CD4-positive, alpha-beta T cell treated with Interleukin-15 for 4 hours (primary cell): ENCODE results near the gene SPIN2B.
"Not testable (repeated sequence)": the region's sequence is repeated elsewhere in the genome, so short reads cannot be mapped to it uniquely, and the experiment has no call there.

Experiments
- DNase-seq: peaks from one replicate; pipeline ENCODE4 v3.0.0-alpha.2; 2020; ENCODE audit warnings: low spot score

Gene SPIN2B

GRCh38 chrX:57121162-57121755 is at the start of gene SPIN2B:
Gene SPIN2B (minus strand): TSS chrX:57121548.
- DNase-seq, result peak; percentile 64

- DNase-seq, result no peak
Measured at GRCh38 chrX:57156397-57157049, 35.2 kb upstream of the SPIN2B start.

- DNase-seq, result no peak
Measured at GRCh38 chrX:57155171-57155570, 33.8 kb upstream of the SPIN2B start.

GRCh38 chrX:57152222-57152621 is 30.9 kb upstream of the SPIN2B start:
- not testable (repeated sequence) for DNase-seq

GRCh38 chrX:57138674-57139073 is 17.3 kb upstream of the SPIN2B start:
- DNase-seq, result no peak

GRCh38 chrX:57137501-57137900 is 16.2 kb upstream of the SPIN2B start:
- DNase-seq, result no peak

GRCh38 chrX:57137073-57137472 is 15.7 kb upstream of the SPIN2B start, which contains the start of gene SPIN2A:
Gene SPIN2A (minus strand): TSS chrX:57137397. CDS start chrX:57136597, 800 bp downstream.
- not testable (repeated sequence) for DNase-seq

- DNase-seq, result not testable (repeated sequence)
Measured at GRCh38 chrX:57136589-57136988, 15.2 kb upstream of the SPIN2B start.

- DNase-seq, result no peak
Measured at GRCh38 chrX:57135287-57135686, 13.9 kb upstream of the SPIN2B start.

- no peak for DNase-seq
Measured at GRCh38 chrX:57134702-57135101, 13.4 kb upstream of the SPIN2B start.

- DNase-seq, result no peak
Measured at GRCh38 chrX:57133706-57134105, 12.4 kb upstream of the SPIN2B start.

- not testable (repeated sequence) for DNase-seq
Measured at GRCh38 chrX:57133284-57133683, 11.9 kb upstream of the SPIN2B start.

- no peak for DNase-seq
Measured at GRCh38 chrX:57132046-57132445, 10.7 kb upstream of the SPIN2B start.

GRCh38 chrX:57121816-57122215 is 468 bp upstream of the SPIN2B start:
- no peak for DNase-seq

- not testable (repeated sequence) for DNase-seq
Measured at GRCh38 chrX:57120619-57121161, 658 bp downstream of the SPIN2B start.

GRCh38 chrX:57119416-57119815 is 1.9 kb downstream of the SPIN2B start:
- no peak for DNase-seq

- not testable (repeated sequence) for DNase-seq
Measured at GRCh38 chrX:57117566-57117965, 3.8 kb downstream of the SPIN2B start.

- no peak for DNase-seq
Measured at GRCh38 chrX:57104921-57105398, 16.4 kb downstream of the SPIN2B start.

GRCh38 chrX:57104406-57104805 is 16.9 kb downstream of the SPIN2B start:
- DNase-seq, result no peak

- DNase-seq, result no peak
Measured at GRCh38 chrX:57103489-57103888, 17.9 kb downstream of the SPIN2B start.

GRCh38 chrX:57102918-57103317 is 18.4 kb downstream of the SPIN2B start:
- DNase-seq, result not testable (repeated sequence)

GRCh38 chrX:57083143-57083542 is 38.2 kb downstream of the SPIN2B start:
- no peak for DNase-seq

GRCh38 chrX:57074458-57074857 is 46.9 kb downstream of the SPIN2B start:
- DNase-seq, result no peak
